HG03175 (cell line): ENCODE data around the gene ATP2B2.
"Not testable (repeated sequence)": the region's sequence is repeated elsewhere in the genome, so short reads cannot be mapped to it uniquely, and the experiment has no call there.

ENCODE experiments used
- ATAC-seq: cut with Tn5 transposase; IDR thresholded peaks from one replicate; pipeline ENCODE4 v1.9.1; 2021; ENCODE audit warnings: mild to moderate bottlenecking, moderate library complexity; ENCODE audit not compliant: unreplicated experiment

Gene ATP2B2

DNA sequence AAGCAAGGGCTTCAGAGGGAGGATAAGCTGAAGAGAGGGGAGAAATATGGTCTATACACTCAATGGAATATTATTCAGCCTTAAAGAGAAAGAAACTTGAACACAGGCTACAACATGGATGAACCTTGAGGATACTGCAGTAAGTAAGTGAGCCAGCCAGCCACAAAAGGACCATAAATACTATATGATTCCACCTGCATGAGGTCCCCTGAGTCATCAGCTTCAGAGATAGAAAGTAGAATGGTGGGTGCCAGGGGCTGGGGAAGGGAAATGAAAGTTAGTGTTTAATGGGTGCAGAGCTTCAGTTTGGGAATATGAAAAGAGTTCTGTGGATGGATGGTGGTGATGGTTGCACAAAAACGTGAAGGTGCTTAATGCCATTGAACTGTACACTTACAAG is 116.0 kb downstream of the ATP2B2 start:
- peak; percentile 33 for ATAC-seq

DNA sequence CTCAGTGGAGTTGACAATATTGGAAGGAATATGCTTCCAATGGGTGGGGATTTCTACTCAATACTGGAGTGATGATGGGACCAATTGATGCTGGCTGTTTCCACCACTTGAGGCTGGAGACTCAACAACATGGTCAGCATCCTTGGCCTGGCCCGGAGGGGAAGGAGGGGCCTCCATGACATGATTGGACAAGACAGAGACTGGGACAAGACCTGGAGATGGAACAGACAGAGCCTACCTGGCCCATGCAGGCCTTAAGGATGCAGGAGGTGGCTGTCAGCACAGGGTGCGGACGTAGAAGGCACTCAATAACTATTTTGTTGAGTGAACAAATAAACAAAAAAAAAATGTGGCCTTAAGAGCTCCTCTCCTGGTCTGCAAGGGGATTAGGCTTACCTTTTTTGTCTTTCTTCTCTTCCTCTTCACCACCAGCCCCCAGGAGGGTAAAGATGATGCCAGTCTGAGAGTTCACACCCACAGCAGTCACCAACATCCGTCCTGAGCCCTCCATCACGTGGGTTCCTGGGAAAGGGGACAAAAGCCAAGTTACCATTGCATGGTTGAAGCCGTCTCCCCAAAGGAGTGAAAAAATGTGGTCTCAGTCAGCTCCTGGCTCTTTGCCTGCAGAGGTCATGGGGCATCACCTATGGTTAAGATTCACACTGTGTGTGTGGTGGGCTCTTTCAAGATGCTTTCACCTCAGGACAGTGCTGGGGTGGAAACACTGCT is 117.3 kb downstream of the ATP2B2 start:
- ATAC-seq = no peak

DNA sequence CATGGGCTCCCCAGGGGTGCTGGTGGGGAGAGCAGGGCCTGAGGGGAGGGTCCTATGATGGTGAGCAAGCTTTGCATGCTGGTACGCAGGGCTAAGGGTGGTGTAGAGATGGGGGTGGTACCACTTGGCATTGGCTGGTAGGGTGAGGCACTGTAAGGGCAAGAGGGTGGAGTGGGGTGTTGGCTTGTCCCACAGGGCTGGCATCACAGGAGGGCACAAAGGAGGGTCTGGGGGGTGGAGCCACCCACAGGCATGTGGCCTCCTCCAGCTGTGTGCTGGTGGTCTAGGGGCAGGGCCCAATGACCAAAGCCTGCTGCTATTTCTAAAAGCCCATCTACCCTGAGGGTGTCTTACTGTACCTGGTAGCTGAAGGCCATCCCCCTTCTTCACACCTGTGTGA is 119.3 kb downstream of the ATP2B2 start:
- no peak for ATAC-seq

DNA sequence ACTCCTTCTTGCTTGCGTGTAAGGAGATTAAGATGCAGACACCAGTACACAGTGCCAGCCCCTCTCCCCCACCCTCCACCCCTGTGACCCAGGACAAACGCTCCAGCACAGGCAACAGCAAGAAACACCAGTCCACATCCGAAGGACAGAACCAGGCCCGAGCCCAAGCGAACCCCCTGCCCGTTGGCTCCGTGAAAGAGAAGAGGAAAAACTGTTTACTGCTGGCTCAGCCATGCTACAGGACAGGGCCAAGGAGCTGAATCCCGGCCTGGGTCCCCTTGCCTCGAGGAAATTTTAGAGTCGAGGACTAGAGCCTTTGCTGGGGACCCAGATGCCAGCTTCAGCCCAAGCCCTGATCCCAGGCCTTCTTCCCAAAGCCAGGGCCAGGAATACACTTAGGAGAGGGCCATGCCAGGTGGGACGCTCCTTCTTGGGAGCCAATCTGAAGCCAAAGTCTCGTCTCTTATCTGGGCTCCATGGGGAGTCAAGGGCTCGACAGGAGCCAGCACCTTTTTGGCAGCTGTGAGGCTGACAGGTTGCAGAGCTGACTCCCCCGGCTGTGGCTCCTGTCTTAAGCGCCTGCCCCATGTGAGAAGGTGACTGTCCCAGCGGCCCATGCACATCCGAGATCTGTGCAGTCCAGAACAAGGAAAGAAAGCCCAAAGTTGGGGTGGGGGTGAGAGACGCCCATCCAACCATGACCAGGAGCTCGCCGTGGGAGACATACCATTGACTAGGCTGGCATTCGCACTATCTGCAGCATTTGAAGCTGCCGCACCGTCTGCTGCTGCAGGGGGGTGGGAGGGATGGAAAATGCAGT is 120.6 kb downstream of the ATP2B2 start:
- no peak for ATAC-seq

DNA sequence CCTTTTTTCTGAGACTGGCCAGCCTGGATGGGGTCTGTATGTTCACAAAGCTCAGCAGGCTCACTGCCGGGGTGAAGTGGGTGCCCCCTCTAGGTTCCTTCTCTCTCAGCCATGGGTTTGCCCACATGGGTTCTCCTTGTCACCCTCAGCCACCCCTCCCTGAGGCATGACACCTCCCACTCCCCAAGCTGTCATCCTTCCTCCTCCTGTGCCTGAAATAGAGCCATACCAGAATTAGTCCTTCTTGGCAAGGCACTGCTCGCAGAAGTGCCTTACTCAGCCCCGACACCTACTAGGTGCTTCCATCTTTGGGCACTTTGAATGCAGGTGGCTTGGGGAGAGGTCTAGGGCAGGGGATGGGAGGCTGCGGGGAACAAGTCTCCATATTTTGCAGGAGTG is 121.5 kb downstream of the ATP2B2 start:
- no peak for ATAC-seq

DNA sequence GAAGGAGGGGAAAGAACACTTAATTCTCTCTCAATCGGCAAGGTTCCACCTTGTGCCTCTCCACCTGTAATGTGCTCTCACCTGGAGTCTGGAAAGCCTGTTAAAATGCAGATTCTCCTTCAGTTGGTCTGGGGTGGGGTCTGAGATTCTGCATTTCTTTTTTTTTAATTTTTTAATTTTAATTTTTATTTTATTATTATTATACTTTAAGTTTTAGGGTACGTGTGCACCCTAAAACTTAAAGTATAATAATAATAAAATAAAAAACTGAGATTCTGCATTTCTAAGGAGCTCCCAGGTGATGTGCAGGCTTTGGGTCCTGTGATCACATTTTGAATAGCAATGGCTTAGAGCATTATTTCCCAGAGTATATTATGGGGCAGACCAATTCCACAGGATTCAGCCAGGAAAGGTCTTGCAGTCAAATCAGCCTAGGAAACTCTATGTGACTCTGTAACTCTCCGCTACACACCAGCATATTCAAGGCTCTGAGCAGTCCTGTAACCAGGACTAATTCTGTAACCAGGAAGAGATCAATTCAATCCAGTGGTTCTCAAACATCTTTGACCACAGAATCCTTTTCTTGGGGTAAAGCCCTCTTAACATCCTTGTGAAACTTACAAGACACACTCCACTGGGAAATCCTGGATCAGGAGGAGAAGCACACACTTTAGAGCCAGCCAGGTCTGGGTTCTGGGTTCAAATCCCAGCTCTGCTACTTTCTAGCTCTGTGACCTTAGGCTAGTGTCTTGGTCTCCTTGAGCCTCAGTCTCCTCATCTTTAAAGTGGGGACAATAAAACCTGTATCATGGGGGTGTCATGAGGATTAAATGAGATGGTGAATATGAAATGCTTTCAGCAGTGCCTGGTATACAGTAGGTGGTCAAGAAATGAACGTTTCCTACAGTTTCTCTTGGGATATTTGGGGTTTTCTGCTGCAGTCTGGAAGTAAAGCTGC is 122.2 kb downstream of the ATP2B2 start:
- ATAC-seq = no peak

DNA sequence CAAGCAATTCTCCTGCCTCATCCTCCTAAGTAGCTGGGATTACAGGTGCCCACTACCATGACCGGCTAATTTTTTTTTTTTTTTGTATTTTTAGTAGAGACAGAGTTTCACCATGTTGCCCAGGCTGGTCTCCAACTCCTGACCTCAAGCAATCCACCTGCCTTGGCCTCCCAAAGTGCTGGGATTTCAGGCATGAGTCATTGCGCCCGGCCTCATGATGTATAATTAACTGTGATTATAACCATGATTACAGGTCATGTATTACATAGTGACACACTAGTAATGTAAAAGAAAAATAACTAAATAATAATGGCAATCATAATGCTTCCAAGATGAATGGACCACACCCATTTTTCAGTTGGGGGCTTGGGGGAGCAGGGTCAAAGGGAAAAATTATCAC is 122.9 kb downstream of the ATP2B2 start:
- not testable (repeated sequence) for ATAC-seq

DNA sequence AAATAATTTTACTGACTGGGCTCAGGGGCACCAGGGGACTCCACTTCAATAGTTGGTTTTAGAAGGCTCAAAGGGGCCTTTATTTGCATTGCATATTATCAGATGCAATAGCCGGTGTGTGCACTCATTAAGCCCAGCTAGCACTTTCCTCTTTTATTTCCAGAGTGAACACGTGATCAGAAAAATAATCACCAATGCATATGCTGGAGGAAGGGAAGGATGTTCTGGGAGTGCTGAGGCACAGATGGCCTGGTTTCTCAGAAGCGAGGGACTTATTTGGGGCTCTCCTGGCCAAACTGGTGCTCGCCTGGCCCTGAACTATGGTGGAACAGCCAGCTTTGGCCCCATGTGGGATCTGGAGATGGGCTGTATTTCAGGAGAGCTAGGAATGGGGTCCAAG is 124.0 kb downstream of the ATP2B2 start:
- no peak for ATAC-seq

DNA sequence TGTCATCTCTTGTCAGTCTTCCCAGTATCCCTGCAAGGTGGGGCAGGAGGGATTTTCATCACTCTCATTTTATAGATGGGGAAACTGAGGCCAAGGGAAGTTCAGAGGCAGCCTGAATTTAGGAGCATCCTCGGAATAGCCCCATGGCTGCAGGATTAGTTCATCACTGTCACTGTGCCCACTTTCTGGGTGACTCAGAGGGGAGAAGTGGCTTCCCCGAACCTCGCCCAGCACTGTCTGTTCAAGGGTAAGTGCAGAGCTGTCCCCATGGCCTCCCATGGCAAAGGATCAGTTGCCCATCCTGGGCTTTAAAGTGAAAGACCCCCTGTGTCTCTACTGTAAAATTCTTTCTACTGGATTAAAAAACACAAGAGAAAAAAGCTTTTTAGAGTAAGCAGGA is 124.5 kb downstream of the ATP2B2 start:
- ATAC-seq = no peak

DNA sequence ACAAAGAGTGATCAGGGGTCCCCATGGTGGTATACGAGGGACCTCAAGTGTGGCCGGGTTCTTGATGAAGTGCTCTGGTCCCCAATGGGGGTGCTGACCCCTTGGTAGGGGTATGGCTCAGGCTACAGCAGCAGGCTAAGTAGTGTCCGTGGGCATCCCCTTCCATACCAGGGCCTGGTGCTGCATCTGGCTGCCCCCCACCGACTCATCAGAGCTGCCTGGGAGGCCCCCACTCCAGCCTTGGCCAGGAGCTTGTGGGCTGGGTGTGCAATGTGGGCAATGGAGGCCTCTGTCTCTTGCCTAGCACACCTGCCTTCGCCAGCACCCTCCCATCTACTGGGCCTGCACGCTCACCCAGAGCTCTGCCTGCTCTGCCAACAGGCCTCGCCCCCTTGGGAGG is 125.4 kb downstream of the ATP2B2 start:
- ATAC-seq = no peak

DNA sequence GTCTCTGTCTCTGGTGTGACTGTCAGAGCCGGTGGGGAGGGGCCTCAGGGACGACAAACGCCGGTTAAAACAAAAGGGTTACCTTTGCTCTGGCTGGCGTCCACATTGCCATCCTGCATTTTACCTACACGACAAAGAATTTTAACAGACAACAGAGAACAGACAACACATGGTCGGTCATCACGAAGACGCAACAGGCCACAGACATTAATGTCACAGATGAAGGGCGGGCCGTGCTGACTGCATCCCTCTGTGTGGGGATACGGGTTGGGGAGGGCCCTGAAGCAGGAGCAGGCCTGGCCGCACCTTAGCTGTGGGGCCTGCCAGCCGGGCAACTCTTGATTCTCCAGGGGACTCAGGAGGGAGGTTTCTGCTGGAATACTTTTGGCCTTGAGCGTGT is 126.2 kb downstream of the ATP2B2 start:
- no peak for ATAC-seq

DNA sequence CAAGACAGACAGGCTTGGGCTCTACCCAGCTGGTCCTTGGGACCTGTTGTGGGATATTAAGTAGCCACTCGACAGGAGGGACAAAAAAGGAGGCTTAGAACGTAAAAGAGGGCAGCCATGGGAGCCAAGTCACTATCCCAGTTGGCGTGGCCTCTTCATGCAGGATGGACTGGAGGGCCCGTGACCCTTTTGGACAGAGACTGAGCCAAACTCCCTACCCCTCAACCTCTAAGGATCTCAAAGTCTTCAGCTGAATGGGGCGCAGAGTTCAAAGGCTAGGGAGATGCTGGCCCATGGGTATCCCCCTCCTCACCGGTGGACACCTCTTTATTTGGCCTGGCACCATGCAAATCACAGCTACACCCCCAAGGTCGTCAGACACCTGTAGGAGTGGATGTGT is 126.6 kb downstream of the ATP2B2 start:
- ATAC-seq = no peak

DNA sequence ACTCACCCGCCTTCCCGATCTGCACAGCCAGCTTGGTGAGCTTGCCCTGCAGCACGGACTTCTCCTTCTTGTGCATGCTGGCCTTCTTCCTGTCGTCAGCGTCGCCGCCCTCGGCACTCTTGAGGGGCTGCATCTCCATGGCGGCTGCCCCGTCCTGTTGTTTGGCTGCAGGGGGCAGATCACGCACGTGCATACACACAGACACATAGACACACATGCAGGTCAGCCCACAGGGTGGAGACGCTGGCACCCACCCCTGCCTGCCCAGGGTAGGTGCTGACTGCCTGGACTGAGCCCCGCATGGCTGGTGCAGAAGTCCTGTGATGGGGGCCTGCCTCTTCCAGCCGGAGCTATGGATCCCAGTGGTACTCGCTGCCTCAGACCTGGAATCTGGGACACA is 127.1 kb downstream of the ATP2B2 start:
- no peak for ATAC-seq

DNA sequence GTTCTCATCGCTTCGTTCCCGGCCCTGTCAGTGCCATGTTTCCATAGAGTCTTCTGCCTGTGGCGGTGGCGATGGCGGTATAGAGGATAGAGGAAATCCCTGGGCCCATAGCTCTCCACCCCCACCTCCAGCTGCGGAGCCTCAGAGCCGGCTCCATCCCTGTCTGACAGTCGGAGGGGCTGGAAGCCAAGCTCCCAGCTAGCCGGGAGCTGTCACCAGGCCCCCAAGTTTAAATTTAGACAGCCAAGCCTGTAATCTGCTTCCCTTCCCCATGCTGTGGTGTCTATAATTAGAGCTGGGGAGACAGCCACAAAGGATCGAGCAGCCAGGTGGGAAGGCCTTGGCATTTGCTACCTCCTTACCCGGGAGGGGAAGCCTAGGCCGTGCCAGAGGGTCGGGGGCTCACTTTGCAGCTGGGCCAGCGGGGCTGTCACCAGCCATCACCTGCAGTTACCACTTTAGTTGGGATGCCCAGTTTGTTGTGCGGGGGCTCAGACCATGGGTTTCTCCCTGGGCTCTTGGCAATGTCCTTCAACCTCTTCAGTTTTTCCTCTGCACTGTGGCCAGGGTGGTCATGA is 128.1 kb downstream of the ATP2B2 start:
- no peak for ATAC-seq

DNA sequence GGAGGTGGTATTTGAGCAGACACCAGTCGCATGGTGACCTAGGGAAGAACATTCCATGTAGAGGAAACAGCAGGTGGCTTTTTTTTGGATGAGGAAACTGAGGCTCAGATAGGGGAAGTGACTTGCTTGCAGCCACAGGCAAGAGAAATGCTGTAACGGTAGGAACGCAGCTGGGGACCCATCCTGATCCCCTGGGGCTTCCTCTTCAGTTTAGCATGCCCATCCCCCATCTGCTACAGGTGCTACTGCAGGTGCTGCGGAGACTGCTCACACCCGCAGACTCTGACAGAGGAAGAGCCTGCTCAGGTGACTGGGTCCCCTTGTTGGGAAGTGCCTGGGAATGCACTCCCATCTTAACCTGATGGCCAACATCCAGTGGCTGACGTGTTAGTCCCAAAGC is 129.0 kb downstream of the ATP2B2 start:
- ATAC-seq = no peak

DNA sequence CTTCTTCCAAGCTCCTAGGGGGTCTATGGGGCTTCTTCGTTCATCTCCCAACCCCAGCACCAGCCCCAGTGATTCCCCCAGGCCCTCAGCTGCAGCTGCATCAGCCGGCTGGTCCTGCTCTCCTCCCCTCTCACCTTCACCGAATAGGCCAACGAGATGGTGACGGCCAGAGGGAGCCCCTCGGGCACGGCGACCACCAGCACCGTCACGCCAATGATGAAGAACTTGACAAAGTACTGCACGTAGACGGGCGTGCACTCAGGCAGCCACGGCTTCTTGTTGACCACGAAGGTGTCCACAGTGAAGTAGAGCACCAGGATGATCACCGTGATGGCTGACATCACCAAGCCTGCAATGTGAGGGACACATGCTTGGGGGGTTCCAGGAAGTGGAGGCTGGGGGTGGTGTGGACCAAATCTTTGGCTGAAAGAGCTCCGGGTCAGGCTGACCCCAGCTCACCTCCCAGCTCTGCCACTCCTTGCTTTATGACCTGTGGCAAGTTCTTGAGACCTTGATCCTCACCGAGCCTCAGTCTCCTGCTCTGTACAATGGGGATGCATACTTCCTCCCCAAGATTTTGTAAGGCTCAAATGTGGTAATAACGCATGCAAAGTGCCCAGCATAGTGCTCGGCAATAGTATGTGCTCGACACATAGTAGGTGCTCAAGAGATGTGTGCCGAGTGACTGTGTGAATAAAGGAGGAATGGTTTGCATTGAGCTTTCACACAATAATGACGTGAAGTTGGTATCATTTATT is 129.9 kb downstream of the ATP2B2 start:
- ATAC-seq = no peak

DNA sequence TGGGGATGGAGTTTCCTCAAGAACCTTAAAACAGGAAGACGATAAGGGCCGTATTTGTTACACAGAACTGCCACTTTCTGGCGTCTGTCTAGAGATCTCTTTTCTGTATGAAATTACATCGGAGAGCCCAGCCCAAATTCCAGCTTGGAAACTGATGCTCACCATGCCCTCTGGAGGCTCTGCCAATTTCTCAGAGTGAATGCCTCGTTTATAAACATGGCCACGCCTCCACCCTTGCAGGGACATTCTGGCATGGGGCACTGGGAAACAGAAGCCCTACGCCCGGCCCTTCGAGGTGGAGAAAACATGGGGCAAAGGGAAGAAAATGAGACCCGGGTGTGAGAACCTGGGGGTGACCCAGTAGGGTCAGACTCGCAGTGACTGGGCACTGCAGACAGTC is 131.1 kb downstream of the ATP2B2 start:
- no peak for ATAC-seq

DNA sequence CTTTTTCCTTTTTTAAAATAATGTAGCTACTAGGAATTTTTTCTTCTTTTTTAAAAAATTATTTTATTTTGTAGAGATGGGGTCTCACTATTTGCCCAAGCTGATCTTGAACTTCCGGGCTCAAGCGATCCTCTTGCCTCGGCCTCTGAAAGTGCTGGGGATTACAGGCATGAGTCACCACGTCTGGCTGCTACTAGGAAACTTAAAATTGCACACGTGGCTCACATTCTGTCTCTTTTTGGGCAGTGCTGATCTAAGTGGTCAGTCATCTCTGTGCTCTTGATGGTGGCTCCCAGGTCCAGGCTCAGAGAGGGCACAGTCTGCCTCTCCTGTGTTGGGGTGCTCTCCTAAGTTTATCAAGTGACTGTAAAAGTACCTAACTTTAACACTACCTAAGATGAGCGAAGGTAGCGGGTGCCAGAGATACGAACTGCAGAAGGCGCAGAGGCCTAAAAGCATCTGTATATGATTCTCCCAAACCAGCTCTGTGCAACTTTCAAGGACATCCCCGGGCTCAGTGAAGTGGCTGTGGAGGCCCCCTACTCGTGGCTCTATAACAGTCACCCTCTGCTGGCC is 131.6 kb downstream of the ATP2B2 start:
- ATAC-seq = no peak

DNA sequence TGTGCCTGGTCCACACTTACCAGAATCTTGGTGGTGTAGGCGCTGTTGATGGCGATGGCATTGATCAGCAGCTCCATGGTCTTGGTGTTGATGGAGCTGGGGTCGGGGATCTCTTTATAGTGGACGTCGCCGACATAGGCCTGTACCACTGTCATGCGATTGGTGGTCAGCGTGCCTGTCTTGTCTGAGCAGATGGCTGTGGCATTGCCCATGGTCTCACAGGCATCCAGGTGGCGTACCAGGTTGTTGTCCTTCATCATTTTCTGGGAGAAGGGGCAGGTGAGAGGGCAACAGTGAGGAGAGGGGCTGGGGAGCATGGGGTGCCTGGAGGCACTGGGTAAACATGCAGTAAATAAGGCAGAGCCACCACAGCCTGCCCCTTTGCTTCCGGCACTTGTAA is 133.6 kb downstream of the ATP2B2 start:
- no peak for ATAC-seq

DNA sequence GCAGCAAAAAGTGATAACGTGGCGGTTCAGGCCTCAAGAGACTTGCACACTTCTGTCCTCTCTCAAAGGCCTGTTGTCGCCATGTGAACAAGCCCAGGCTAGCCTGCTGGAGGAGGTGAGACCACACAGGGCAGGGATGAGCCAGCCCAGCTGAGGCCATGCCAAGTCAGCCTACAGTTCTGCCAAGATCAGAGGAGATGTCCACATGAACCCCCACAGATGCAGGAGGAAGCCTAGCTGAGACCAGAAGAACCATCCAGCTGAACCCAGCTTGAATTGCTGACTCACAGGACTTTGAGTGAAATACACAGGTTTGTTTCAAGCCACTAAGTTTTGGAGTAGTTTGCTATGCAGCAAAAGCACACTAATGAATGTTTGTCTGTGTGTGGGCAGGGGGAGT is 134.2 kb downstream of the ATP2B2 start:
- ATAC-seq = no peak
